Activated CD8-positive, alpha-beta memory T cell treated with anti-CD3 and anti-CD28 coated beads, Interleukin-2, amount 50 U/mL, for 1 hour (primary cell): ENCODE measurements around the gene RNPEPL1.

Experiments used
- DNase-seq: peaks from one replicate; pipeline ENCODE4 v3.0.0-alpha.2; 2020; ENCODE audit errors: extremely low read depth

Gene RNPEPL1

DNA sequence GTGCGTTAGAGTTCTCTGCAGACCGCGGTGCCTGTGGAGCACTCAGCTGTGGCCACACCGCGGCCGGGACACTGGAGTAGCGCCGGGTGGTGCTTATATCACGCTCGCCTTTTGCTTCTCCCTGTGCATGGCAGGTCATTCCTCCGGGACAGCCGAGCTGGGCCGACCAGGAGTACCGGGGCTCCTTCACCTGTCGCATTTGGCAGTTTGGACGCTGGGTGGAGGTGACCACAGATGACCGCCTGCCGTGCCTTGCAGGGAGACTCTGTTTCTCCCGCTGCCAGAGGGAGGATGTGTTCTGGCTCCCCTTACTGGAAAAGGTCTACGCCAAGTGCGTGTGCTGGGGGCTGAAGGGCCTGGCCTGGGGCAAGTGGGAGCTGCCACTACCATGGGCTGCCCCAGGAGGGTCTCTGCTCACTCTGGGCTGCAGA, 22.4 kb downstream of the RNPEPL1 start:
- no peak for DNase-seq

DNA sequence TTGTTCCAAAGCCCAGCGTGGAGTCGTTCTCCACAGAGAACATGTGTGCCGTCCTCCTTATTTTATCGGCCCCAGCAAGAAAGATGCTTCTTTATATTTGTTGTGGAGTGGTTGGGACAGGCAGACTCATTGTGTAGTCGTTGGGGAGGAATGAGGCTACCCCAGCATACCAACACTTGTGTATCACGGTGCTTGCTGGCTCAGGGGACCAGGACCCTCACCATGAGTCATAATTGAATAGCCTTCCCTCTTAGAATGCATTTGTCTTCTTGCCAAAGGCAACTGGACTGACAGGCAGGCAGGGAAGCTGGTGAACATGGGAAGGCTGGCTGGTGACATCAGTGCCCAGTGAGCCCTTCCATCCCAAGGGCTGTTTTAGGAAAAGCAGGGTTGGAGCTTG, 22.9 kb downstream of the RNPEPL1 start:
- no peak for DNase-seq

DNA sequence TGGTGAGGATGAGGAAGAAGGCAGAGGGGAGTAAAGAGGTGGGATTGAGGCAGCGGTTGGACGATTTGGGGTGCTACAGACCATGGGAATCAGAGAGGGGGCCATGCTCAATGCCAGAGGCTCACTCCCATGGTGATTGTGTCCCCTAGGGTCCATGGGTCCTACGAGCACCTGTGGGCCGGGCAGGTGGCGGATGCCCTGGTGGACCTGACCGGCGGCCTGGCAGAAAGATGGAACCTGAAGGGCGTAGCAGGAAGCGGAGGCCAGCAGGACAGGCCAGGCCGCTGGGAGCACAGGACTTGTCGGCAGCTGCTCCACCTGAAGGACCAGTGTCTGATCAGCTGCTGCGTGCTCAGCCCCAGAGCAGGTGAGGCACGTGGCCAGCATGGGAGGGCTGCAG, 23.5 kb downstream of the RNPEPL1 start:
- no peak for DNase-seq

DNA sequence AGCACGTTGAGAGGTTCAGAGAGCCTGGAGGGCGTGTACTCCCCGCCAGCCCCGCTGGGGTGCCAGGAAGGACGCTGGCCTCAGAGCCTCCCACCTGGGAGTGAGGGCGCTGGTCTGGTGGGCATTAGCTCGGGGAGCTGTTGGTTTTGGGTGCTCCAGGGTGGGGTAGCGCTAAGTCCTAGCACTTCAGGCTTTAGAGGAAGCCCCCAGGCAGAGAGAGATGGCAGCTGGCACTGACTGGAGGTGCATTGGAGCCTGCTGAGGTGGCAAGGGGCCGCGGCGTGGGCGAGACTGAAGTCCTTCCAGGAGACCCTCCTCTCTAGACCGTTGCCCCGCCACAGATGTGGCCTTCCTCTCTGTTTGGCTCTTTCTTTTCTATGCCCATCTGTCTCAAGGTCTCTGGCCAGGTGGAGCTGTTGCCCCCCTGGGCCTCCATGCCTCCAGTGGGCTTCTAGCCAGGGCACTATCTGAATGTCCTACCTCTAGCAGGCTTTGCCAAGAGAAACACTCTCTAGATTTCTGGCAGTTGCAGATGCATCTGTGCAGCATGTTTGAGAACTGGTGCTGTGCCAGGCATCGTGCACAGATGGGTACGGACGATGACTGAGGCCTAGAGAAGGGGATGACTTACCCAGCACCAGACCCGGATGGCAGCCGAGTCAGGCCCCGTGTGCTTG, 24.9 kb downstream of the RNPEPL1 start:
- no peak for DNase-seq

DNA sequence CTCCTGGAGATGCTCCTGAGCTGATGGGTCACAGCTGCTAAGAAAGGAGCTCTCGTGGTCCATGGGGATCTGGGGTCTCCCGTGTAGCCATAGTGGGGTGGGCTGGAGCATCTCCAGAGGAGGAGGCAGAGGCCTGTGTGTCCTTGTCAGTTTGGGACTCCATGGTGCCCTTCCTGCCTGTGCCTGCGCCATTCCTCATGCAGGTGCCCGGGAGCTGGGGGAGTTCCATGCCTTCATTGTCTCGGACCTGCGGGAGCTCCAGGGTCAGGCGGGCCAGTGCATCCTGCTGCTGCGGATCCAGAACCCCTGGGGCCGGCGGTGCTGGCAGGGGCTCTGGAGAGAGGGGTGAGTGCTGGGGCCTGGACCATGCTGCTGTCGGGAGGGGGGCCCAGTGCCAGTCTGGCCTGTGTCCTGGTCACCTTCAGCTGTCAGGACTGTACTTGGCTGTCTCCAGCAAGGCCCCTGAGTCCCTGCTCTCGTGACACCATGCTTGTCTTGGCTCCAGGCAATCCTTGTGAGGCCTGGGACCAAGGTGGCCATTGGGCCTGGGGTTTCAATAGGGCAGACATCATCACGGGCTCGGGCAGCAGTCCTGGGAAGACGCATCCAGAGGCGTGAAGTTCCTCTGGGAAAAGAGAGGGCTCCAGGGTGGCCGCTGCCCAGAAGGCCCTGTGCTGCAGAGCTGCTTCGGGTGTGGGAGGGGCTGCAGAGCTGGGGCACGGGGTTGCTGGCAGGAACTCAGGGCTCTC, 25.6 kb downstream of the RNPEPL1 start:
- no peak for DNase-seq

DNA sequence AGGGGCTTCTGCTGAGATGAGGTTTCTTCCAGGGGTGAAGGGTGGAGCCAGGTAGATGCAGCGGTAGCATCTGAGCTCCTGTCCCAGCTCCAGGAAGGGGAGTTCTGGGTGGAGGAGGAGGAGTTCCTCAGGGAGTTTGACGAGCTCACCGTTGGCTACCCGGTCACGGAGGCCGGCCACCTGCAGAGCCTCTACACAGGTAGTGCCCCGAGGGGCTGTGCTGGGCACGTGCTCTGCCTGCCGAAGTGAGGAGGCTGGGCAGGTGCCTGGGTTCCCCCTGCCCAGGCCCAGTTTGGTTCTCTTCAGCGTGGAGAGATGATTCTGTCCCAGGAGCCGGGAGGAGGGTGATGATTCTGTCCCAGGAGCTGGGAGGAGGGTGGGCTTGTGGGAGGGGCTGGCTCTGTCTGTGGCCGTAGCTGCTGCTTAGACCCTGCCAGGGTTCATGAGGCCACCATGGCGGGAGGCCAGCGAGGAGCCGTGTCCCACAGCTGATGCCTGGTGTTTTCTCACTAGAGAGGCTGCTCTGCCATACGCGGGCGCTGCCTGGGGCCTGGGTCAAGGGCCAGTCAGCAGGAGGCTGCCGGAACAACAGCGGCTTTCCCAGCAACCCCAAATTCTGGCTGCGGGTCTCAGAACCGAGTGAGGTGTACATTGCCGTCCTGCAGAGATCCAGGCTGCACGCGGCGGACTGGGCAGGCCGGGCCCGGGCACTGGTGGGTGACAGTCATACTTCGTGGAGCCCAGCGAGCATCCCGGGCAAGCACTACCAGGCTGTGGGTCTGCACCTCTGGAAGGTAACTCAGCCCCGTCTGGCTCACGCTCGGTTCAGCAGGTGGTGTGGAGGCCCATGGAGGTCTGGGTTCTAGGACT, 26.5 kb downstream of the RNPEPL1 start:
- DNase-seq = no peak

DNA sequence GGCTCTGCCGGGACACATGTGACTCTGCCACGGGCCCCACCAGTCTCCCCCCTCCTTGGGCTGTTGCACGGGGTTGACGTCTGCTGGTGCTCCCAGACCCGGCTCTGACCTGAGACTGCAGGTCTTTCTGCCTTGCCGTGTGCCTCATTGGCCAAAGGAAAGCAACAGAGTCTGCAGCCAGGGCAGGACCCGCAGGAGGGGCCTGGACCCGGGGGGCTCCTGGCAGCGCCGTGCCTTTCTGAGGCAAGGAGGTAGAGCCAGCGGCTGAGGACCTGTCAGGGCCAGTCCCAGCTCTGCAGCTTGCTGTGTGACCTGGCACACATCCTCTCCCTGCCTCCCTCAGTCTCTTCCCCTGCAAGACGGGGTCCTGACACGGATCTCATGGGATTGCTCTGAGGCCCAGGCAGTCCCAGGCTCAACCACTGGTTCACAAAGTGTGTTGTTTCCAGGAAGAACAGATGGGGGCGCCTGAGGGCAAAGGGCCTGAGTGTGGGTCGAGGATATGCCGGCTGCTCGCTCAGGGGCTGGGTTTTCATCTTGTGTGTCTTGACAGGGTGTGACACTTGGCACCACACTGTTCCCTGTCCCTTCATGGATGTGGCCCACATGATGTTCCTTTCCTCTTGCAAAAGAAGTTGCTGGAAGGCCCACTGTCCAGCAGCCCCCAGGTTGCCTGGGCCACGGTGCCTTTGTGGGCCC, 27.2 kb downstream of the RNPEPL1 start:
- DNase-seq = peak; percentile 23

DNA sequence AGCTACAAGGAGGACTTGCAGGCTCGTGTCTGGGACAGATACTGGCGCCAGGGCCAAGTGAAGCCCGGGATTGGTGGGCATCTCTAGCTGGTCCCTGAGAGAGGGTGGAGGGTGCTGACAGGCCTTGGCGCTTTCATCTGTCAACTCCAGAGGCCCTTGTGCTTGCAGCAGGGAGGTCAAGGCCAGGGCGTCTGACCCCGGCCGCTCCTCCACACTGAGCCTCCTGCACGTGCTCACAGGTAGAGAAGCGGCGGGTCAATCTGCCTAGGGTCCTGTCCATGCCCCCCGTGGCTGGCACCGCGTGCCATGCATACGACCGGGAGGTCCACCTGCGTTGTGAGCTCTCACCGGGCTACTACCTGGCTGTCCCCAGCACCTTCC, 27.8 kb downstream of the RNPEPL1 start:
- no peak for DNase-seq

DNA sequence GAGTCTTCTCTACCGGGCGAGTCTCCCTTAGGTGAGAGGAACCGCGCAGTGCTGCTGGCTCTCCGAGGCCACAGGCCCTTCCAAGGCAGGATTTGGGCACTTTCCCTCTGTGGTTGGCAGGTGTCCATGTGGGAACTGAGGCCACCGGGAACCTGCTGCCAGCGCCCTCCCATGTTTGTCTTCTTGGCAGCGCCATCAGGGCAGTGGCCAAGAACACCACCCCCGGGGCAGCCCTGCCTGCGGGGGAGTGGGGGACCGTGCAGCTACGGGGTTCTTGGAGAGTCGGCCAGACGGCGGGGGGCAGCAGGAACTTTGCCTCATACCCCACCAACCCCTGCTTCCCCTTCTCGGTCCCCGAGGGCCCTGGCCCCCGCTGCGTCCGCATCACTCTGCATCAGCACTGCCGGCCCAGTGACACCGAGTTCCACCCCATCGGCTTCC, 28.2 kb downstream of the RNPEPL1 start:
- no peak for DNase-seq

DNA sequence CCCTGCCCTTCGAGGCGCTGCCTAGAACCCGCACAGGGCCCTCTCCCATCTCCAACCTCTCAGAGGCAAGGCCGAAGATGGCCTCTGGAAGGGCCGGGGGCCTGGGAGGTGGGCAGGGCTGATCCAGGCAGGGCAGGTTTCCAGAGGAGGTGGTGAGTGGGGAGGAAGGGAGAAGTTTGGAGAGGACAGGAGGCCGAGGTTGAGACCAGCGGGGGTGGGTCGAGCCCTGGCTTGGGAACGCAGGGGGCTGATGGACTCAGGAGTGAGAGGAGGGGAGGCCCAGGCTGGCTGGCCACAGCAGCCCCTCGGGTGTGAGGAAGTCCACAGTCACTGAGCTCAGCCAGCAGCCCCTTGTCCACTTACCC, 28.8 kb downstream of the RNPEPL1 start:
- DNase-seq = no peak

DNA sequence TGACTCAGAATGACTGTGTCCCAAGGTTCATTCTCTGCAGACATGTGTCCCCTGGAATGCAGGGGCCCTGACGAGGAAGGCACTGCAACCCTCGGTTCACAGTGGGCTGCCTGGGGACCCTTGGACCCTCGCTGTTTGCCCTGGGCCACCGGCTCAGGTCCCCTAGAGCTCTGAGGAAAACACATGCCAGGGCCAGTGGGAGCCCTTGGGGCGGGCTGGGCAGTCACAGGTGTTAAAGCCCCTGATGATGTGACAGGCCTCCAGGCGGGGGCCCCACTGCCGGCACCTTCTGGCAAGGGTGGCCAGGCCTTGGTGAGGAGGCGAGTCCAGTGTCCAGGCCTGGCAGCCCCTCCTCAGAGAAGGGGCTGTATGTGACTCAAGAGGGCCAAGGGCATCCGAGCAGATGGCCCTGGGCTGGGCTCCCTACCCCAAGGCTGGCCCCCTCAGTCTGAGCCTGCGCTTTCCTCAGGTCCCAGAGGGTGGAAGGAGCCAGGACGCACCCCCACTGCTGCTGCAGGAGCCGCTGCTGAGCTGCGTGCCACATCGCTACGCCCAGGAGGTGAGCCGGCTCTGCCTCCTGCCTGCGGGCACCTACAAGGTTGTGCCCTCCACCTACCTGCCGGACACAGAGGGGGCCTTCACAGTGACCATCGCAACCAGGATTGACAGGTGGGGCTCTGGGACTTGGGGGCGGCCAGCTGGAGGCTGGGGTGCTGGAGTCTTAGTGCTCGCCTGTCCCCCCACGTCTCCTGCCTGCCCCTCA, 29.3 kb downstream of the RNPEPL1 start:
- no peak for DNase-seq

DNA sequence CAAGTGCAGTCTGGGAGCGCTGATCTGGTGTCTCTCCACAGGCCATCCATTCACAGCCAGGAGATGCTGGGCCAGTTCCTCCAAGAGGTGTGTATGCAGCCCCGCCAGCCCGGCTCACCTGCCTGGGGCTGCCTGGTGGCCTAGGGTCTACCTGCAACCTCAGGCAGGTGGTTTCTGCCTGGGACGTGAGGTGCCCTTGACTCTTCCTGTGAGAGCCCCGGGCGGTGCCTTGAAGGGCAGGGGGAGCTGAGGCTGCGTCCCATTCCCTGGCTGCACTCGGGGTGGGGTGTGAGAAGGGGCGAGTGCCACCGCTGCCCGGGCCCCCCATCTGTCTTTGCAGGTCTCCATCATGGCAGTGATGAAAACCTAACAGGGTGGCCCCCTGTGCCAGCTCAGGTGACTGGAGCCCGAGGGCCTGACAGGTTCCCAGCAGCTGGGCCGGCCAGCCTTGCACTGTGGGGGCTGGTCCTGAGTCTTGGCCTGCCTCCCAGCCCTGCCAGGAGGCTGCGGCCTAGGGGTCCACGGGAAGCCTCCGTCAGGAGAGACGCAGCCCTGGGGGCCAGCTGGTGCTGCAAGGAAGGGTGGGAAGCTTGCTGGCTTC, 30.1 kb downstream of the RNPEPL1 start:
- no peak for DNase-seq

DNA sequence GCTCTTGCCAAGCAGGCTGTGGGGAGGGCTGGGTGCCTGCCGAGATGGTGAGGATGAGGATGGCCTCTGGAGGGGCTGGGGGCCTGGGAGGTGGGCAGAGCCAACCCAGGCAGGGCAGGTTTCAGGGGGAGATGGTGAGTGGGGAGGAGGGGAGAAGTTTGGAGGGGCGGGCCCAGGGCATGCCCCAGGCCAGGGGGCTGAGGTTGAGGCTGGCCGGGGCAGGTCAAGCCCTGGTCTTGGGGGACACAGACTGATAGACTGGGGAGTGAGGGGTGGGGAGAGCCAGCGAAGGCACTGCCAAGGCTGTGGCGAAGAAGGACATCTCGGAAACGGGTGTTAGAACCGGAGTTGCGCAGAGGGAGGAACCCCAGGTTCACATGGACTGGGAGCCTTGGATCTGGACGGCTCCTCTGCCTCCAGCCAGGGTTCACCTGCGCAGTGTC, 30.9 kb downstream of the RNPEPL1 start:
- no peak for DNase-seq

DNA sequence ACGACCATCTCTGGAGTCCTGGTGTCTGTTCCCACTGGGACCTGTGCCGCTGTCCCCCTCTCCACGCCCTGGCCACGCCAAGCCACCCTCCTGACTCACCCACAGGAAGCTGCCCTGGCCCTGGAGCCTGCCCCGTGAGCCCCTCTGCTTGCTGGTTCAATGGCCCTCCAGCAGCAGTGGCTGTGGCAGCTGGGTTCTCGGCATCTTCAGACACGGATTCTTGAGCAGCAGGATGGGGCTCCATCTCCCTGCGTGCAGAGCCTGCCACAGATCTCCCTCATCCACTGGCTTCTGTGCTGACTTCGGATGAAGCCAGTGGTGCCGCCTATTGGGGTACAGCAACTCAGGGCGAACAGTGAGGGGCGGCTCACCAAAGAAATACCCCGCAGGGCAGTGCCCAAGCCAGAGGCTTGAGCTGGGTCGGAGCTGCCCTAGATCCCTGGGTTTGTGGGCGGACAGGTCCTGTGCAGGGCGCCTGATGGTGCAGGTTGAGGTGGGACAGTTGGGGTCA, 32.2 kb downstream of the RNPEPL1 start:
- DNase-seq = no peak

DNA sequence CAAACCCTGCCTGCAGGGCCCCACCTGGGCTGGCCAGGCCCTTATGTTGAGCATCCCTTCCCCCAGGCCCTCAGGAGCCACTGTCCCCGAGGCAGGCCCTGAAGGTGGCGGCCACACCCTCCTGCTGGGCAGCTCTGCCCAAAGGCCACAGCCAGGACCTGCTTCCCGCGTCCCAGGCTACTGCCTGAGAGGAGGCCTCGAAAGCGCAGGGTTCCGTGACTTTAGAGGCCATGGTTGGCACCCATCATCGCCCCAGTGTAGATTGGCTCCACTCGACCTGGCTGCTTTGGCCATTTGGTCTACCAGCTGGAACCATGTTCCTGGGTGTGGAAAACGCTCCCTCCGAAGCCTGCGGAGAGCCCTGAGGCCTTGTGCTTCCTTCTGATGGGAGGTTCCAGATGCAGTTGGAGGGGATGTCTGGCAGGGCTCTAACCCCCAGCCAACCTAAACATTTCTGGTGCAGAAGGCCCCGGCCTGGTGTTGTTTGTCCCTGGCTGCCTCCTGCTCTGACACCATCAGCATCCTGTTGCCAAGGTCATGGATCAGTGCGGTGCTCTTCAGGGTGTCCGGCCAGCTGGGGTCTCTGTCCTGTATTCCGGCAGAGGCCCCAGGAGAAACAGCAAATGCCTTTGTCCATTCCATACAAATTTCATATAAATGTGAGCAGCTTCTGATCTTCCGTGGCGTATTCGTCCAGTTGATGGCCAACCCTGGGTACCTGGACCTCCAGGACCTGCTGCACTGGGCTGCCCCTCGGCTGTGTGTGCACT, 33.0 kb downstream of the RNPEPL1 start:
- no peak for DNase-seq

DNA sequence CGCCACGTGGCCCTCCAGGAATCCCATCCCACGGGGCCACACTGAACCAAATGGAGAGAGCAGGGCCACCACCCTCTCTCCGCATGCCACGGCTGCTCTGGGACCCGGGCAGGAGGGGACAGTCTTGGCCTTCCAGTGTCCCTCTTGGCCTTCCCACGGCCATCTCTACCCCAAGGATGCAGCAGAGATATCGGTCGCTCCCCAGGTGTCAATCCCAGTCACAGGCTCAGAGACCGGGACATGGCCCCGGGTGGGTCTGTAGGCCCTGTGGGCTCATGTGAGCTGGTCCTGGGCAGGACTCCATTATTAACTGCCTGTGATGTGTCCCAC, 33.5 kb downstream of the RNPEPL1 start:
- no peak for DNase-seq

DNA sequence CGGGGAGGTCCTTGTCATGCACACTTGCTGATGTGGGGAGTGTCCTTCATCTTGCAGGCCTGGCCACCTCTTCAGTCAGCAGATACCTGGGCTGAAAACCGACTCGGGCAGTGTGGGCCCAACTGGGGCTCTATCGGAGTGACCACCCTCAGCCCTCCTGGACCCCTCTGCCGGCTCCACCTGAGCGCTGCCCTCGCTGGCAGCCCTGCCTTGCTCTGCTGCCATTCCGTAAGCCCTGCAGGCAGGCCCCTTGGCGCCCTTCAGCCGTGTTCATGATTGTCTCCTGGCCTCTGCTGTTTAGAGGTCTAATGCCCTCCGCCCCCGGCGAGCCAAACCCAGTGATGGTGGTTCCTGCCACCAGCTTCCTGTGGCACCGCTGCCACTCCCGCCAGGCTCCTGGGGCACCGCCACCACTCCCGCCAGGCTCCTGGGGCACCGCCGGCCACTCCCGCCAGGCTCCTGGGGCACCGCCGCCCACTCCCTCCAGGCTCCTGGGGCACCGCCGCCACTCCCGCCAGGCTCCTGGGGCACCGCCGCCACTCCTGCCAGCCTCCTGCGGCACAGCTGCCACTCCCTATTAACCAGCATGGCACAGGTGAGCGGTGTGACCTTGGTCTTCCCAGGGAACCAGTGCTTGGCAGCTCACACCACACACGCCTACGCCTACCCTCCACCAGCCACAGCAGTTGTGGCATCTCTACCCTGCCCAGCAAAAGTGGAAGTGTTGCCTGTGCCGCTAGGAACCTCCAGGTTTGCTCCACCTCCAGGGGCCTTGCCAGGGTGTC, 34.2 kb downstream of the RNPEPL1 start:
- no peak for DNase-seq

DNA sequence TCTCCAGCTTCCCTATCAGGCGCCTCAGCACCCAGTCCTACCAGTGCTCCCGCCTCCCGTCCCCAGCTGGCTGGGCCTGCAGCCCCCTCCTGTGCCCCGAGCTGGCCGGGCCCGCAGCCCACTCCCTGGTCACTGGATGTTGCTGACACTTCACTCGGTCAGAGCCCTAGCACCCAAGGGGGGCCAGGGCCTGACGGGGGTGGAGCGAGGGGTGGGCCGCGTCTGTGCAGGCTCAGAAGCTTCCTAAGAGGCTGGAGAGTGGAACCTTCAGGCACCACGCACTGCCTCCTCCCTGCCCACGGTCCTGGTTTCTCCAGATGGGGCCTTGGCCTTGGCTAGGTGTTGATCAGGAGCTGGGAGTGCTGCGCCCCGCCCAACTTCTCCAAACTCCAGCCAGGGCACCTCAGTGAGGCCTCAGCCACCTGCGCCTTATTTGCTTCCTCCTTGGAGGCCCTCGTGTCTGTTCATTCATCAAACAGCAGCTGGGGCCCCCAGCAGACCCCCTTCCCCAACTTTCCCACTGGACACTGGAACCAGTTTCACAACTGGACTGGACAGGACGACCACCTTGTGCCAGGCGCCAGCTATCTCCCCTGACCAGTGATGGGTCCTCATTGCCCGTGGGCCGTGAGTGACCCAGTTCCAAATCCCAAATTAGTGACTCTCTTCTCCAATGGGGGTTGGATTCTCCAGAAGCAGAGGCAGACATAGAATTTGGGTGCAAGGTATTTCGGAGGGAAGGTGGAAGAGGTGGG, 35.0 kb downstream of the RNPEPL1 start:
- no peak for DNase-seq
